K562 (cell line): ENCODE data around the gene ZNF23. TPM values are rescaled to one million over a fixed set of nuclear protein-coding genes. Genes with fewer than 3 reads are reported as not detected.
A peak's percentile ranks its signal among the peaks of the same experiment; 100 is the strongest.

Source experiments
- ELF2 ChIP-seq: fragments of 250-450 bp; sonication (Bioruptor Pico); IDR thresholded peaks from 2 replicates; pipeline ENCODE4 v1.5.0; 2021; ENCODE audit warnings: mild to moderate bottlenecking
- GABPB1 ChIP-seq: sonication (generic); formaldehyde crosslinking; IDR thresholded peaks from 2 replicates; pipeline ENCODE4 v1.8.0; 2022; ENCODE audit warnings: mild to moderate bottlenecking, missing genetic modification reagents
- GABPB2 ChIP-seq: fragments of 250-450 bp; sonication (Bioruptor Pico); conservative IDR thresholded peaks from 2 replicates; pipeline ENCODE4 v1.5.1; 2021; ENCODE audit warnings: mild to moderate bottlenecking
- HMGN3 ChIP-seq: IDR thresholded peaks from 2 replicates; pipeline ENCODE4 v1.6.1; 2011; ENCODE audit warnings: borderline replicate concordance, low read depth, mild to moderate bottlenecking, mixed read lengths, low read length; ENCODE audit not compliant: insufficient read length; ENCODE audit errors: extremely low read depth
- IRF9 ChIP-seq: fragments of 450-650 bp; IDR thresholded peaks from 2 replicates; pipeline ENCODE4 v1.6.1; 2016; ENCODE audit warnings: missing biosample characterization, missing genetic modification characterization
- MAFG ChIP-seq: fragments of 450-650 bp; conservative IDR thresholded peaks from 2 replicates; pipeline ENCODE4 v1.6.1; 2016; ENCODE audit warnings: missing genetic modification characterization, missing compliant biosample characterization
- NFRKB ChIP-seq: fragments of 450-650 bp; IDR thresholded peaks from 2 replicates; pipeline ENCODE4 v1.6.1; 2016; ENCODE audit warnings: low read depth
- NFXL1 ChIP-seq: fragments of 450-650 bp; formaldehyde crosslinking; IDR thresholded peaks from 2 replicates; pipeline ENCODE4 v1.4.0; 2021; ENCODE audit warnings: mild to moderate bottlenecking
- PBX2 ChIP-seq, 2 experiments: IDR thresholded peaks in 1 of 2; conservative IDR thresholded peaks in 1 of 2; 2 replicates each; pipeline ENCODE4 v1.6.1; 2016; ENCODE audit warnings: low read depth in 2 of 2, mild to moderate bottlenecking in 1 of 2, missing compliant biosample characterization in 1 of 2, missing genetic modification characterization in 1 of 2, moderate library complexity in 1 of 2
- PHF20 ChIP-seq: fragments of 450-650 bp; IDR thresholded peaks from 2 replicates; pipeline ENCODE4 v1.6.1; 2018; ENCODE audit not compliant: partially characterized antibody
- SAFB ChIP-seq: fragments of 200-400 bp; formaldehyde crosslinking; IDR thresholded peaks from 2 replicates; pipeline ENCODE4 v1.6.1; 2017; ENCODE audit warnings: low read depth, low read length, borderline replicate concordance
- SMC3 ChIP-seq: conservative IDR thresholded peaks from 2 replicates; pipeline ENCODE4 v1.6.1; 2011; ENCODE audit warnings: low read depth, low read length, improper control_type of control experiment; ENCODE audit not compliant: insufficient read depth
- SNIP1 ChIP-seq: fragments of 450-650 bp; IDR thresholded peaks from 2 replicates; pipeline ENCODE4 v1.7.1; 2017; ENCODE audit warnings: low read depth, mild to moderate bottlenecking
- TBL1XR1 ChIP-seq, 2 experiments: IDR thresholded peaks; 2 replicates each; pipeline ENCODE4 v1.6.1; 2012; ENCODE audit warnings: improper control_type of control experiment in 2 of 2, low read length in 2 of 2, mild to moderate bottlenecking in 1 of 2
- TBP ChIP-seq: optimal IDR thresholded peaks from 2 replicates; pipeline ENCODE3; 2011; ENCODE audit warnings: low read depth, low read length, improper control_type of control experiment
- TGIF2 ChIP-seq: sonication (generic); formaldehyde crosslinking; IDR thresholded peaks from 2 replicates; pipeline ENCODE4 v1.8.1; 2022; ENCODE audit warnings: mild to moderate bottlenecking, missing genetic modification reagents, moderate library complexity
- TSC22D4 ChIP-seq: fragments of 450-650 bp; IDR thresholded peaks from 2 replicates; pipeline ENCODE4 v1.6.1; 2016; ENCODE audit warnings: missing genetic modification characterization, missing biosample characterization, control low read depth
- USF2 ChIP-seq: sonication (generic); formaldehyde crosslinking; IDR thresholded peaks from 2 replicates; pipeline ENCODE4 v1.5.0; 2020; ENCODE audit warnings: missing genetic modification reagents
- XRCC4 ChIP-seq: IDR thresholded peaks from one replicate; pipeline ENCODE4 v1.6.1; 2011; ENCODE audit not compliant: insufficient read depth, insufficient read length; ENCODE audit errors: extremely low read depth
- XRCC5 ChIP-seq: fragments of 200-400 bp; formaldehyde crosslinking; IDR thresholded peaks from 2 replicates; pipeline ENCODE4 v1.6.1; 2017; ENCODE audit warnings: low read depth, mild to moderate bottlenecking, low read length
- ZBED1 ChIP-seq: IDR thresholded peaks from 2 replicates; pipeline ENCODE4 v1.6.1; 2014
- ZNF146 ChIP-seq: IDR thresholded peaks from one replicate; pipeline ENCODE4 v1.6.1; 2018; ENCODE audit warnings: missing compliant biosample characterization; ENCODE audit not compliant: unreplicated experiment
- ZNF217 ChIP-seq: sonication (generic); formaldehyde crosslinking; IDR thresholded peaks from 2 replicates; pipeline ENCODE4 v1.8.0; 2022; ENCODE audit warnings: mild to moderate bottlenecking, missing genetic modification reagents
- ZNF507 ChIP-seq: conservative IDR thresholded peaks from 2 replicates; pipeline ENCODE4 v1.6.1; 2017; ENCODE audit warnings: missing genetic modification characterization, missing compliant biosample characterization
- ZNF695 ChIP-seq: fragments of 450-650 bp; formaldehyde crosslinking; IDR thresholded peaks from 2 replicates; pipeline ENCODE4 v1.4.0; 2020; ENCODE audit warnings: mild to moderate bottlenecking, moderate library complexity
- ZNF79 ChIP-seq: fragments of 250-450 bp; sonication (Bioruptor Pico); IDR thresholded peaks from 2 replicates; pipeline ENCODE4 v1.4.0; 2020; ENCODE audit warnings: low read depth, mild to moderate bottlenecking, moderate library complexity
- polyA plus RNA-seq, 8 experiments: library from polyadenylated mRNA; depleted of rRNA in 4 of 8; stranded (reverse) in 5 of 8; unstranded in 3 of 8; fragments of >200 nt; fragmentation: Nextera tagmentation in 2 of 8; fragmentation: Illumina TruSeq in 1 of 8; extraction: Ambion mirVana in 2 of 8; extraction: Trizol in 1 of 8; gene quantifications; 2 replicates each; pipeline versions ENCODE4 v1.2.1 to v1.2.3, GENCODE V29; 2011 to 2014; ENCODE audit warnings: inconsistent platforms in 1 of 8, missing spikeins in 1 of 8
- total RNA-seq, 7 experiments: library from RNA; depleted of rRNA in 6 of 7; stranded (reverse); fragments of >200 nt in 6 of 7; fragmentation: Illumina TruSeq in 2 of 7; extraction: Trizol in 2 of 7; gene quantifications; 2 replicates each; pipeline versions ENCODE4 v1.2.1 to v1.2.3, GENCODE V29; 2011 to 2021; ENCODE audit warnings: low replicate concordance in 1 of 7

Gene ZNF23
- total and polyA plus RNA-seq, 9 of the 15 experiments (the other 6 are each of a cell fraction or from before 2014, with no cell fraction given): 4.7 to 13.4 (median 11.2) TPM

GRCh38 chr16:71484006-71484893, 22.2 kb upstream of the ZNF23 start (continued):
- TF ChIP-seq ZNF695: no peak
- TF ChIP-seq NFRKB: 0 out of 2 replicates have a peak, but pooled peaks have one; percentile 31
- peak; percentile 85 for TF ChIP-seq PHF20
- no peak for TF ChIP-seq ZNF146 (CRISPR knock-in tag)
- TF ChIP-seq XRCC4: no peak
- TF ChIP-seq USF2 (CRISPR knock-in tag): no peak
- no peak for TF ChIP-seq GABPB2
- TF ChIP-seq ELF2: no peak
- TF ChIP-seq SNIP1: peak; percentile 87
- TF ChIP-seq ZBED1: no peak
- TF ChIP-seq TBP: peak; percentile 27
- no peak for TF ChIP-seq XRCC5
- no peak for TF ChIP-seq IRF9 (tag)
- TF ChIP-seq TBL1XR1 (IDR thresholded peaks at IDR 0.05; ENCODE audit: low read length in 2 of 2): no peak
- TF ChIP-seq TGIF2 (CRISPR knock-in tag): no peak
- no peak for TF ChIP-seq NFXL1 (CRISPR knock-in tag)
- no peak for TF ChIP-seq ZNF217 (CRISPR knock-in tag)
- no peak for TF ChIP-seq PBX2 (CRISPR knock-in tag; IDR thresholded peaks at IDR 0.05; ENCODE audit: low read depth)
- TF ChIP-seq PBX2 (tag; conservative IDR thresholded peaks at IDR 0.05; ENCODE audit: low read depth): no peak
- no peak for TF ChIP-seq SMC3
- TF ChIP-seq MAFG (tag): no peak; the same call in 1 of the 2 replicates
- no peak for TF ChIP-seq HMGN3
- TF ChIP-seq GABPB1 (CRISPR knock-in tag): peak; percentile 95
- no peak for TF ChIP-seq SAFB
- TF ChIP-seq ZNF507 (tag): no peak
- TF ChIP-seq ZNF79 (CRISPR knock-in tag): no peak
- TF ChIP-seq TSC22D4: no peak
